Fibroblast of lung (primary cell): ENCODE data around the gene TUBGCP6. TPM values are rescaled to one million over a fixed set of nuclear protein-coding genes. Genes with fewer than 3 reads are reported as not detected.
A peak's percentile ranks its signal among the peaks of the same experiment; 100 is the strongest.

Experiments
- DNase-seq, 2 donors: peaks; one replicate each; pipeline versions ENCODE4 v3.0.0 to v3.0.0-alpha.2; 2010; ENCODE audit warnings: low read depth in 2 of 2
- H2AFZ ChIP-seq: 2 replicates; pipeline ENCODE4 v1.5.1; 2012; ENCODE audit warnings: low read length, control low read depth, inconsistent platforms
- H3K27ac ChIP-seq: 2 replicates; pipeline ENCODE4 v1.5.1; 2011; ENCODE audit warnings: low read length, control low read depth; ENCODE audit not compliant: insufficient read depth
- H3K27me3 ChIP-seq: 2 replicates; pipeline ENCODE4 v1.5.1; 2011; ENCODE audit warnings: mild to moderate bottlenecking, low read length; ENCODE audit not compliant: control insufficient read depth, insufficient read depth
- H3K36me3 ChIP-seq: 2 replicates; pipeline ENCODE4 v1.5.1; 2011; ENCODE audit warnings: low read length; ENCODE audit not compliant: control insufficient read depth, insufficient read depth
- H3K4me1 ChIP-seq: 2 replicates; pipeline ENCODE4 v1.5.1; 2011; ENCODE audit warnings: low read length; ENCODE audit not compliant: control insufficient read depth, insufficient read depth; ENCODE audit errors: extremely low read depth
- H3K4me2 ChIP-seq: 2 replicates; pipeline ENCODE4 v1.5.1; 2011; ENCODE audit warnings: low read length, control low read depth; ENCODE audit not compliant: insufficient read depth; ENCODE audit errors: extremely low read depth
- H3K4me3 ChIP-seq, 4 experiments: fragments of 200-600 bp in 1 of 4; sonication (generic) in 1 of 4; replicated peaks in 1 of 4; 2 replicates each; pipeline ENCODE4 v1.5.1; 2011 to 2016; ENCODE audit warnings: low read length in 4 of 4, low read depth in 3 of 4, mild to moderate bottlenecking in 3 of 4, control low read depth in 2 of 4, inconsistent platforms in 1 of 4, mixed read lengths in 1 of 4; ENCODE audit not compliant: insufficient read depth in 1 of 4; ENCODE audit errors: control extremely low read depth in 1 of 4
- H3K79me2 ChIP-seq: 2 replicates; pipeline ENCODE4 v1.5.1; 2012; ENCODE audit warnings: mild to moderate bottlenecking, low read length, inconsistent platforms; ENCODE audit not compliant: control insufficient read depth, insufficient read depth
- H3K9ac ChIP-seq: 2 replicates; pipeline ENCODE4 v1.5.1; 2011; ENCODE audit warnings: mild to moderate bottlenecking, low read length, control low read depth; ENCODE audit not compliant: insufficient read depth
- H3K9me3 ChIP-seq: 2 replicates; pipeline ENCODE4 v1.5.1; 2012; ENCODE audit warnings: low read depth, low read length; ENCODE audit not compliant: control insufficient read depth, insufficient read depth
- H4K20me1 ChIP-seq: 2 replicates; pipeline ENCODE4 v1.5.1; 2011; ENCODE audit warnings: low read length; ENCODE audit not compliant: control insufficient read depth, insufficient read depth; ENCODE audit errors: extremely low read depth
- EZH2 ChIP-seq: IDR thresholded peaks from 2 replicates; pipeline ENCODE4 v1.5.1; 2012; ENCODE audit warnings: low read length, control low read depth, mild to moderate bottlenecking; ENCODE audit errors: missing control alignments
- polyA plus RNA-seq, 2 donors: library from polyadenylated mRNA; depleted of rRNA in 1 of 2; stranded (reverse) in 1 of 2; unstranded in 1 of 2; fragments of >200 nt; gene quantifications; 2 replicates each; pipeline ENCODE4 v1.2.1, GENCODE V29; 2011 to 2012; ENCODE audit warnings: missing spikeins in 1 of 2
- total RNA-seq: library from RNA; depleted of rRNA; stranded (reverse); fragments of >200 nt; gene quantifications from 2 replicates; pipeline ENCODE4 v1.2.1, GENCODE V29; 2014
- TF ChIP-seq, protein P1 (sequence below), 2 donors: IDR thresholded peaks in 1 of 2; conservative IDR thresholded peaks in 1 of 2; 1 replicate in 1 of 2; 2 replicates in 1 of 2; pipeline ENCODE4 v1.5.1; 2011 to 2012; ENCODE audit warnings: low read length in 2 of 2, control low read depth in 1 of 2, inconsistent platforms in 1 of 2, low read depth in 1 of 2, mild to moderate bottlenecking in 1 of 2

Gene TUBGCP6
- total and polyA plus RNA-seq, 2 donors (not counting 1 experiment from before 2014, with no cell fraction given), result 6.7 to 23.8 TPM

DNA sequence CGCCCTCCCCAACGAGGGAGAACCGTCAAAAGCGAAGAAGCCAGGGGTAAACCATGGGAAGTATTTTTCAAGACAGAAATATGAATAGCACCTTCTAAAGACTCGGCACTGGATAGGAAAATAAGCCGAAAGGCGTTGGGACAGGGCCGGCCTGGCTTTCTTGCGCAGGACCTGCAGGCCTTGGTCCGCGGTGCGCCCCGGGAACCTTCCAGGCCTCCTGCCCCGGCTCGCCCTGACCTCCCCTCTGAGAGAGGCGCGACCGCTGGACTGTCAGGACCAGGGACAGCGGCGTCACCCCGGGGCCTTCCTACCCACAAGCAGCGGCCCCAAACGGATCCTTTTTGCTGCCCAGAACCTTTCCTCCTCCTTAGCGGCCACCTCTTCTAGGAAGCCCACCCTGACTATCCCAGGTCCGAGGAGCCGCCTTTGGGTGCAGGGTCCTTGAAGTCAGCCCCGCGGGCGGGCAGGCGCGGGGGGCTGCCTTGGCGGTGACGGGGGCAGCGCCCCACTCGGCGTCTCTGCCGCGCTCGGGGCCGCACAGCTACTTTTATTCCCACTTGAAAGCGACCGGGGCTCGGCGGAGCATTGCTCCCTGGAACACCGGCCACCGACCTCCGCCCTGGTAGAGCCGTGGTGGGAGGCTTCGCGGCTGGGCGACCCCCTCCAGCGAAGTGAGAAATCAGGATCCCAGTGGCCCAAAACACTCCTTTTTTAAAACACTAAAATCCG, 26.0 kb upstream of the TUBGCP6 start:
- TF ChIP-seq, protein P1, sequence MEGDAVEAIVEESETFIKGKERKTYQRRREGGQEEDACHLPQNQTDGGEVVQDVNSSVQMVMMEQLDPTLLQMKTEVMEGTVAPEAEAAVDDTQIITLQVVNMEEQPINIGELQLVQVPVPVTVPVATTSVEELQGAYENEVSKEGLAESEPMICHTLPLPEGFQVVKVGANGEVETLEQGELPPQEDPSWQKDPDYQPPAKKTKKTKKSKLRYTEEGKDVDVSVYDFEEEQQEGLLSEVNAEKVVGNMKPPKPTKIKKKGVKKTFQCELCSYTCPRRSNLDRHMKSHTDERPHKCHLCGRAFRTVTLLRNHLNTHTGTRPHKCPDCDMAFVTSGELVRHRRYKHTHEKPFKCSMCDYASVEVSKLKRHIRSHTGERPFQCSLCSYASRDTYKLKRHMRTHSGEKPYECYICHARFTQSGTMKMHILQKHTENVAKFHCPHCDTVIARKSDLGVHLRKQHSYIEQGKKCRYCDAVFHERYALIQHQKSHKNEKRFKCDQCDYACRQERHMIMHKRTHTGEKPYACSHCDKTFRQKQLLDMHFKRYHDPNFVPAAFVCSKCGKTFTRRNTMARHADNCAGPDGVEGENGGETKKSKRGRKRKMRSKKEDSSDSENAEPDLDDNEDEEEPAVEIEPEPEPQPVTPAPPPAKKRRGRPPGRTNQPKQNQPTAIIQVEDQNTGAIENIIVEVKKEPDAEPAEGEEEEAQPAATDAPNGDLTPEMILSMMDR (conservative IDR thresholded peaks at IDR 0.05 in 1 of 2, IDR thresholded peaks at IDR 0.05 in 1 of 2; ENCODE audit: low read depth in 1 of 2, low read length in 2 of 2), result peak in 1 of 2 donors; percentile 4
- TF ChIP-seq EZH2, result no peak
- peak; percentile 64 to 72 for DNase-seq

DNA sequence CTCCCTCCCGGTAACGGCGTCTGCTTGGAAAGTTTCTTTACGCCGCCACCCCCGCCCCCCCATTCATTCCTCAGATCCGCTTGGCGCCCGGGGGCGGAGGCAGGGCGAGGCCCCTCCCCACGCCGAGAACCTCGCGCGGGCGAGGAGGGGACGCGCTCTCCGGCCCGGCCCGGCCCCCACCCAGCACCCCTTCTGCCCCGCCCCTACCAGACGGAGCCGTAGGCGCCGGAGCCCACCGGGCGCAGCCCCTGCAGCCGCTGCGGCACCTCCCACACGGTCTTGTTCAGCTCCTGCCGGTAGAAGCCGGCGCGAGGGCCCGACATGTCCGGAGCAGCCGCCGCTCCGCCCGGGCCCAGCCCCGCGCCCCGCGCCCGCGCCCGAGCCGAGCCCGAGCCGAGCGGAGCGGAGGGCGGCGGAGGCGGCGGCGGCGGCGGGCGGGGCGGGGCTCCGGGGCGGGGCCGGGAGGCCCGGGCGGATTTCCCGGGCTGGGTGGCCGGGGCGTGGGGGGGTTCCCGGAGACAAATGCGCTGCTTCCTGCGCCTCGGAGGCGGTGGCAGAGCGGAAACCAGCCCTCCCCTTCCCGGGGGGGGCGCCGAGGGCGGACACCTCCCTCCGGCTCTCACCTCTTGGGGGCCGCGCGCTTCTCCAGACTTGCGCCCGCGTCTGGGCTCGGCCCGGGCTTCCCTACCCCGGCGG, 25.3 kb upstream of the TUBGCP6 start, which contains the start of gene MAPK11:
Gene MAPK11, minus strand, starts transcription at position 411 of the 696 bp plus-strand sequence. Its CDS starts 88 bp downstream, at position 323.
- Histone ChIP-seq H3K79me2 (no peaks in the 10 kb centered on the region), H3K4me3 (peak within 1 kb of the TSS; percentile 33 to 66 (median 46)), H3K9me3 (no peaks in the 10 kb centered on the region), H3K36me3 (peaks cover 5% of the 10 kb centered on the region), H3K4me2 (peak within 1 kb of the TSS; percentile 90), H3K9ac (peak within 1 kb of the TSS; percentile 13), H3K4me1 (peaks cover 10% of the 10 kb centered on the region), H2AFZ (no peak within 1 kb of the TSS), H3K27me3 (no peaks in the 10 kb centered on the region), H3K27ac (no peak within 1 kb of the TSS), H4K20me1 (no peaks in the 10 kb centered on the region)
- TF ChIP-seq, protein P1 (conservative IDR thresholded peaks at IDR 0.05 in 1 of 2, IDR thresholded peaks at IDR 0.05 in 1 of 2; ENCODE audit: low read depth in 1 of 2, low read length in 2 of 2), result no peak
- TF ChIP-seq EZH2, result no peak
- DNase-seq, result peak in 1 of 2 donors; percentile 67

More for the DNA sequence above, 26.0 kb upstream of the TUBGCP6 start:
- Histone ChIP-seq H3K9me3 (no peaks in the 10 kb centered on the region), H3K4me3 (peak overlapping the region; percentile 33 to 66 (median 46)), H2AFZ (no peak overlapping the region), H3K36me3 (peaks cover 12% of the 10 kb centered on the region), H3K27ac (no peak overlapping the region), H3K27me3 (no peaks in the 10 kb centered on the region), H3K4me2 (peak overlapping the region; percentile 90), H3K79me2 (no peaks in the 10 kb centered on the region), H4K20me1 (no peaks in the 10 kb centered on the region), H3K9ac (peak overlapping the region; percentile 13), H3K4me1 (peaks cover 10% of the 10 kb centered on the region)

DNA sequence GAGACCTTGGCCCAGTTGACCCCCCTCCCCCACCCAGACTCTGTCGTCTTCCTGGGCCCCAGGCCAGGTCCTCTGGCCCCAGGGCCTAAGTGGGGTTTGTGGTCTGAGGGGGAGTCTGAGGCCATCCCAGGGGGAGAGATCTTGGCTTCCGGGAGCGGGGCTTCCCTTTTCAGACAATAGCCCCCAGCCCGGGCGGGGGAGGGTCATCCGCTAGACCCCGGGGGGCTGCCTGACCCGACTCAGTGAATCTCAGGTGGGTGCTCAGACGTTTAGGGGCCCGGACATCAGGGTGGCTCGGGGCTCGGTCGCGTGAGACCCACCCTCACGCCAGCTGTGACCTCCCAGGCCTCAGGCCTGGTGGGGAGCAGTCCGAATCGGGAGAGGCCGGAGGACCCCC, 24.7 kb upstream of the TUBGCP6 start:
- TF ChIP-seq EZH2, result no peak
- TF ChIP-seq, protein P1 (conservative IDR thresholded peaks at IDR 0.05 in 1 of 2, IDR thresholded peaks at IDR 0.05 in 1 of 2; ENCODE audit: low read depth in 1 of 2, low read length in 2 of 2), result no peak
- no peak overlapping the region for H3K27ac ChIP-seq
- no peak overlapping the region for H2AFZ ChIP-seq
- H3K4me1 ChIP-seq, result peaks cover 10% of the 10 kb centered on the region
- no peak for DNase-seq
- H3K4me3 ChIP-seq, result peak overlapping the region in 3 of 4 experiments; percentile 15 to 48 (median 29)
- no peaks in the 10 kb centered on the region for H3K79me2 ChIP-seq
- no peaks in the 10 kb centered on the region for H4K20me1 ChIP-seq
- no peak overlapping the region for H3K9ac ChIP-seq
- H3K9me3 ChIP-seq, result no peaks in the 10 kb centered on the region
- H3K36me3 ChIP-seq, result peaks cover 2% of the 10 kb centered on the region
- H3K27me3 ChIP-seq, result no peaks in the 10 kb centered on the region
- peak overlapping the region; percentile 40 for H3K4me2 ChIP-seq
